Skeletal muscle satellite cell (primary cell): ENCODE results near the gene TBC1D3K. TPM values are rescaled to one million over a fixed set of nuclear protein-coding genes. Genes with fewer than 3 reads are reported as not detected.
"Not testable (repeated sequence)": the region's sequence is repeated elsewhere in the genome, so short reads cannot be mapped to it uniquely, and the experiment has no call there.

Source experiments
- H3K27me3 ChIP-seq: 2 replicates; pipeline ENCODE4 v1.7.0; 2013; ENCODE audit warnings: low read length; ENCODE audit not compliant: control insufficient read depth, insufficient read depth
- H3K36me3 ChIP-seq: 2 replicates; pipeline ENCODE4 v1.7.0; 2013; ENCODE audit warnings: mild to moderate bottlenecking, control low read depth, low read length; ENCODE audit not compliant: insufficient read depth
- H3K4me1 ChIP-seq: 2 replicates; pipeline ENCODE4 v1.7.0; 2013; ENCODE audit warnings: low read length; ENCODE audit not compliant: control insufficient read depth, insufficient read depth
- H3K4me2 ChIP-seq: 2 replicates; pipeline ENCODE4 v1.7.0; 2013; ENCODE audit warnings: mild to moderate bottlenecking, low read length
- H3K4me3 ChIP-seq: 2 replicates; pipeline ENCODE4 v1.7.0; 2013; ENCODE audit warnings: low read length
- H3K9ac ChIP-seq: 2 replicates; pipeline ENCODE4 v1.7.0; 2013; ENCODE audit warnings: mild to moderate bottlenecking, low read depth, low read length, moderate library complexity
- H3K9me3 ChIP-seq: replicated peaks from 2 replicates; pipeline ENCODE4 v1.7.0; 2013; ENCODE audit warnings: mild to moderate bottlenecking, control low read depth, low read length
- small RNA-seq: library from RNA; depleted of rRNA; stranded (forward); fragments of <200 nt; gene quantifications from one replicate; pipeline ENCODE3, GENCODE V24; 2012
- total RNA-seq: library from RNA; depleted of rRNA; stranded (reverse); fragments of >200 nt; gene quantifications from 2 replicates; pipeline ENCODE4 v1.2.3, GENCODE V29; 2012; rRNA removed

The TBC1D3K gene
- total RNA-seq, result not detected in 2 replicates

- not testable (repeated sequence) for H3K9ac ChIP-seq, H3K9me3 ChIP-seq, H3K36me3 ChIP-seq, H3K4me2 ChIP-seq, H3K4me1 ChIP-seq, H3K27me3 ChIP-seq, H3K4me3 ChIP-seq
Observed at GRCh38 chr17:37924115-37924514, at the start of gene TBC1D3K. Gene TBC1D3K (plus strand): TSS chr17:37924415. CDS start chr17:37926000, 1,585 bp downstream.

- H3K9ac ChIP-seq, result no peak overlapping the region
- H3K4me1 ChIP-seq, result no peaks in the 10 kb centered on the region
- H3K27me3 ChIP-seq, result no peaks in the 10 kb centered on the region
- no peaks in the 10 kb centered on the region for H3K36me3 ChIP-seq
- H3K4me2 ChIP-seq, result no peak overlapping the region
- no peaks in the 10 kb centered on the region for H3K9me3 ChIP-seq
- no peak overlapping the region for H3K4me3 ChIP-seq
Observed at GRCh38 chr17:37884516-37884915, 39.7 kb upstream of the TBC1D3K start.

- Histone ChIP-seq H3K9ac (no peak overlapping the region), H3K4me2 (no peak overlapping the region), H3K4me1 (no peaks in the 10 kb centered on the region), H3K4me3 (no peak overlapping the region), H3K27me3 (no peaks in the 10 kb centered on the region), H3K9me3 (no peaks in the 10 kb centered on the region), H3K36me3 (no peaks in the 10 kb centered on the region)
Observed at GRCh38 chr17:37885136-37885535, 39.1 kb upstream of the TBC1D3K start.

GRCh38 chr17:37888881-37889280, 35.3 kb upstream of the TBC1D3K start:
- Histone ChIP-seq H3K36me3 (no peaks in the 10 kb centered on the region), H3K4me3 (no peak overlapping the region), H3K9me3 (no peaks in the 10 kb centered on the region), H3K9ac (no peak overlapping the region), H3K4me1 (no peaks in the 10 kb centered on the region), H3K4me2 (no peak overlapping the region), H3K27me3 (no peaks in the 10 kb centered on the region)

- H3K4me1 ChIP-seq, H3K36me3 ChIP-seq, H3K9ac ChIP-seq, H3K4me2 ChIP-seq, H3K9me3 ChIP-seq, H3K4me3 ChIP-seq, H3K27me3 ChIP-seq: not testable (repeated sequence)
Observed at GRCh38 chr17:37896961-37897360, 27.3 kb upstream of the TBC1D3K start.

Small RNAs within 50 kb of the gene (small RNA-seq; reads per million reads assigned to genes)
- gene RF00001, result not detected
- not detected for gene RNU6-489P
